PC-3 (cell line): Measurements from ENCODE around the gene TARP.

Experiments
- ATAC-seq: fragments of 200-7000 bp; cut with Tn5 transposase; 2 replicates; pipeline ENCODE4 v1.9.1; 2020; ENCODE audit warnings: mild to moderate bottlenecking, moderate library complexity
- BruUV-seq: library from RNA; stranded (reverse); fragments of 400-500 nt; replicated peaks from 2 replicates; lab custom pipeline; 2021; lab: Mats Ljungman, UMichigan
- CTCF ChIA-PET: fragments of 300-600 bp; sonication (Branson Sonifier 250); formaldehyde crosslinking; loops from one replicate; lab custom pipeline; 2022; ENCODE audit warnings: antibody characterized with exemption; lab: Charles Lee
- POLR2A ChIA-PET: fragments of 300-600 bp; sonication (Branson Sonifier 250); formaldehyde crosslinking; loops from one replicate; lab custom pipeline; 2022; ENCODE audit warnings: antibody characterized with exemption; ENCODE audit not compliant: unreplicated experiment; lab: Charles Lee
- DNase-seq: peaks from one replicate; pipeline ENCODE4 v3.0.0-alpha.2; 2015
- H2AFZ ChIP-seq: fragments of 300-600 bp; sonication (generic); 2 replicates; pipeline ENCODE4 v1.6.0; 2016; ENCODE audit warnings: antibody characterized with exemption, low read length
- H3F3A ChIP-seq: fragments of 300-600 bp; sonication (generic); one replicate; pipeline ENCODE4 v1.6.0; 2017; ENCODE audit warnings: antibody characterized with exemption, low read length, control low read depth, mild to moderate bottlenecking; ENCODE audit not compliant: unreplicated experiment
- H3K27ac ChIP-seq: fragments of 300-600 bp; sonication (generic); 2 replicates; pipeline ENCODE4 v1.5.1; 2016; ENCODE audit warnings: mild to moderate bottlenecking, low read length
- H3K27me3 ChIP-seq: fragments of 300-600 bp; sonication (generic); 2 replicates; pipeline ENCODE4 v1.6.1; 2016; ENCODE audit warnings: low read length, mixed read lengths
- H3K36me3 ChIP-seq: fragments of 300-600 bp; sonication (generic); 2 replicates; pipeline ENCODE4 v1.6.1; 2016; ENCODE audit warnings: low read depth, mixed run types, low read length, mixed read lengths
- H3K4me1 ChIP-seq: fragments of 300-600 bp; sonication (generic); 2 replicates; pipeline ENCODE4 v1.5.1; 2016; ENCODE audit warnings: low read length; ENCODE audit not compliant: insufficient read depth
- H3K4me2 ChIP-seq: fragments of 300-600 bp; sonication (generic); 2 replicates; pipeline ENCODE4 v1.6.0; 2016; ENCODE audit warnings: low read length
- H3K4me3 ChIP-seq: fragments of 300-600 bp; sonication (generic); 2 replicates; pipeline ENCODE4 v1.5.1; 2016; ENCODE audit warnings: mild to moderate bottlenecking, low read length, mixed read lengths
- H3K79me2 ChIP-seq: fragments of 300-600 bp; sonication (generic); 2 replicates; pipeline ENCODE4 v1.6.1; 2017; ENCODE audit warnings: low read length, mixed read lengths
- H3K9ac ChIP-seq: fragments of 300-600 bp; sonication (generic); 2 replicates; pipeline ENCODE4 v1.6.0; 2016; ENCODE audit warnings: mild to moderate bottlenecking, low read length
- H3K9me2 ChIP-seq: fragments of 300-600 bp; sonication (generic); replicated peaks from 2 replicates; pipeline ENCODE4 v1.6.1; 2016; ENCODE audit warnings: mixed run types, low read length, mixed read lengths
- H3K9me3 ChIP-seq: fragments of 300-600 bp; sonication (generic); 2 replicates; pipeline ENCODE4 v1.6.1; 2016; ENCODE audit warnings: low read length, mixed read lengths
- H4K20me1 ChIP-seq: fragments of 300-600 bp; sonication (generic); 2 replicates; pipeline ENCODE4 v1.6.1; 2016; ENCODE audit warnings: low read length, mixed read lengths
- EZH2 ChIP-seq: fragments of 300-600 bp; sonication (generic); IDR thresholded peaks from one replicate; pipeline ENCODE4 v1.6.1; 2017; ENCODE audit warnings: antibody characterized with exemption, mild to moderate bottlenecking, low read length; ENCODE audit not compliant: unreplicated experiment
- EZH2phosphoT487 ChIP-seq: fragments of 300-600 bp; sonication (generic); IDR thresholded peaks from 2 replicates; pipeline ENCODE4 v1.6.1; 2018; ENCODE audit warnings: mild to moderate bottlenecking, antibody characterized with exemption, low read length, borderline replicate concordance
- intact Hi-C: fragments of 100-400 bp; cut with micrococcal nuclease; formaldehyde crosslinking; loops from 2 replicates; pipeline ENCODE4 v1.9.0; 2023
- TF ChIP-seq, protein P1 (sequence below): fragments of 300-600 bp; sonication (generic); conservative IDR thresholded peaks from 2 replicates; pipeline ENCODE4 v1.5.1; 2017; ENCODE audit warnings: antibody characterized with exemption, low read depth, mild to moderate bottlenecking, low read length

TARP gene

DNA sequence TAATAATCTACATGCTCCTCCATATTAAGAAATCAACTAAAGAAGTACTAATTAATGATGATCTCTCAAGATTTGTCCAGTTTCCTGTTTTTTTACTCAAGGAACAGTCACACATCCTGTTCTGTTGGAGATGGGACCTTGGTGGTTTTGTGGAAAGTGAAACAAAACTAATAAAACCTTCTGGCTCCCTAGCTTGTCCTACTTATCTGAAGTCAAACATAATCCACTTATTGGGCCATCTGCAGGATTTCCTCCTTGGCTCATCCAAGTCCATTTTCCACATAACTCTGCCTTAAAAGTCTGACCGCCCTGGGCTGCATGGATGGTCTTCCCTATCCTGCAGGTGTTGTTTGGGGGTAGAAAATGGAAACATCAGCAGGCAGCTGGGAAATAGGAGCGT is 39.4 kb upstream of the TARP start:
- Histone ChIP-seq H3K27ac (no peak overlapping the region), H4K20me1 (no peaks in the 10 kb centered on the region), H3K4me2 (no peak overlapping the region), H3K9ac (no peak overlapping the region), H2AFZ (no peak overlapping the region), H3K36me3 (no peaks in the 10 kb centered on the region), H3K9me3 (no peaks in the 10 kb centered on the region), H3K4me1 (no peaks in the 10 kb centered on the region), H3K9me2 (no peaks in the 10 kb centered on the region), H3K4me3 (no peak overlapping the region), H3K79me2 (no peaks in the 10 kb centered on the region), H3K27me3 (peaks cover 36% of the 10 kb centered on the region), H3F3A (no peaks in the 10 kb centered on the region)
- ATAC-seq (no peak), DNase-seq (no peak)
- intact Hi-C loops, result no loop called here
- ChIA-PET POLR2A (no interaction called here), CTCF (no interaction called here)
- TF ChIP-seq, protein P1, sequence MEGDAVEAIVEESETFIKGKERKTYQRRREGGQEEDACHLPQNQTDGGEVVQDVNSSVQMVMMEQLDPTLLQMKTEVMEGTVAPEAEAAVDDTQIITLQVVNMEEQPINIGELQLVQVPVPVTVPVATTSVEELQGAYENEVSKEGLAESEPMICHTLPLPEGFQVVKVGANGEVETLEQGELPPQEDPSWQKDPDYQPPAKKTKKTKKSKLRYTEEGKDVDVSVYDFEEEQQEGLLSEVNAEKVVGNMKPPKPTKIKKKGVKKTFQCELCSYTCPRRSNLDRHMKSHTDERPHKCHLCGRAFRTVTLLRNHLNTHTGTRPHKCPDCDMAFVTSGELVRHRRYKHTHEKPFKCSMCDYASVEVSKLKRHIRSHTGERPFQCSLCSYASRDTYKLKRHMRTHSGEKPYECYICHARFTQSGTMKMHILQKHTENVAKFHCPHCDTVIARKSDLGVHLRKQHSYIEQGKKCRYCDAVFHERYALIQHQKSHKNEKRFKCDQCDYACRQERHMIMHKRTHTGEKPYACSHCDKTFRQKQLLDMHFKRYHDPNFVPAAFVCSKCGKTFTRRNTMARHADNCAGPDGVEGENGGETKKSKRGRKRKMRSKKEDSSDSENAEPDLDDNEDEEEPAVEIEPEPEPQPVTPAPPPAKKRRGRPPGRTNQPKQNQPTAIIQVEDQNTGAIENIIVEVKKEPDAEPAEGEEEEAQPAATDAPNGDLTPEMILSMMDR, result no peak
- TF ChIP-seq EZH2phosphoT487, result no peak
- no peak for TF ChIP-seq EZH2
- no TSS peak for BruUV-seq

DNA sequence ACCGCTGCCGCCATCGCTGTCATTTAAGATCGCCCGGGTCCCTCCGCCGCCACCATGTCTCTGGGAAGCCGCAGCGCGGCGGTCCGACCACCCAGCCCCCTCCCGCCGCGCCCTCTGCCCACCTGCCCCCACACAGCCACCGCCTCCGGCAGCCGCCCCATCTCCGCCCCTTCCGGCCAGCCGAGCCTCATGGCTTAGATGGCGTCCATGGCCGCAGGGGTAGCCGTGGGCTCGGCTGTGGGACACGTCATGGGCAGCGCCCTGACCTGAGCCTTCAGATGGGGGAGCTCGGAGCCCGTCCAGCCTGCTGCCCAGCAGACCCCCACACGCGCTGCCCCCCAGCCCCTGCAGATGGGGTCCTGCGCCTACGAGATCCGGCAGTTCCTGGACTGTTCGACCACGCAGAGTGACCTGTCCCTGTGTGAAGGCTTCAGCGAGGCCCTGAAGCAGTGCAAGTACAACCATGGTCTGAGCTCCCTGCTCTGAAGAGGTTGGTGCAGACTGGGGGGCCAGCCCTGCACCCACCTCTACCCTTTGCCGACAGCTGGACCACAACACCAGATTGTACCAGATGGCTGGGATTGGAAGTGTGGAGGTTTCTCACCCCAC is 38.0 kb upstream of the TARP start:
- ATAC-seq, result peak; percentile 31; the same call in 1 of the 2 replicates
- Histone ChIP-seq H3F3A (no peaks in the 10 kb centered on the region), H3K9ac (no peak overlapping the region), H3K27ac (no peak overlapping the region), H3K9me3 (no peaks in the 10 kb centered on the region), H3K4me1 (no peaks in the 10 kb centered on the region), H3K4me2 (peak overlapping the region; percentile 69), H3K9me2 (no peaks in the 10 kb centered on the region), H3K4me3 (peak overlapping the region; percentile 58), H4K20me1 (no peaks in the 10 kb centered on the region), H3K36me3 (no peaks in the 10 kb centered on the region), H3K27me3 (peaks cover 36% of the 10 kb centered on the region), H2AFZ (peak overlapping the region; percentile 78), H3K79me2 (no peaks in the 10 kb centered on the region)
- TF ChIP-seq EZH2 (no peak), EZH2phosphoT487 (no peak)
- TF ChIP-seq, protein P1, result no peak
- DNase-seq, result no peak
- CTCF ChIA-PET, result no interaction called here
- intact Hi-C loops, result no loop called here
- POLR2A ChIA-PET, result no interaction called here
- no TSS peak for BruUV-seq

DNA sequence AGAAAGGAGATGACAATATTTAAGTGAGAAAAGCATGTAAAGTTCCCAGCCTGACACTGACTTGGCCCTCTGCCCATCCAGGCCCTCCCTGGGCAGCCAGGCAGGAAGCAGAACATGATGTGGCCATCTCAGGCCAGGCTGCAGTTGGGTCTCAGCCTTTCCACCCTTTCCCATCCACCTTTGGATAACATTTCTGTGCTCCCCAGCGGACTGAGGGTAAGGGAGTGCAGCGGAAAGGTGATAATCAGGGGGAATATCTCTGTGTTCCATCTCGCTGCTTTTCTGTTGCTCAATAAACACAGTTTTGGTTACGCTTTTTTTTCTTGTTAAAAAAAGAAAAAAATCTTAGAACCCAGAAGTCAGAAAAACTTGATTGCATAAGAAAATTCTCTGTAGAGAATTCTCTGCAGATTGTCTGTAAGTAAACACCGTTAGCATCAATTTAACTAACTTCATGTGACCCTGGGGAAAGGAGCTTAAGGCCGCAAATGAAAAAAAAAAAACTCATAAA is 37.2 kb upstream of the TARP start:
- H3K79me2 ChIP-seq, result no peaks in the 10 kb centered on the region
- DNase-seq (no peak), ATAC-seq (no peak)
- TF ChIP-seq, protein P1, result no peak
- TF ChIP-seq EZH2phosphoT487 (no peak), EZH2 (no peak)
- peak overlapping the region; percentile 58 for H3K4me3 ChIP-seq
- no TSS peak for BruUV-seq
- POLR2A ChIA-PET, result no interaction called here
- peak overlapping the region; percentile 78 for H2AFZ ChIP-seq
- no peaks in the 10 kb centered on the region for H4K20me1 ChIP-seq
- CTCF ChIA-PET, result no interaction called here
- no peaks in the 10 kb centered on the region for H3K9me3 ChIP-seq
- no peaks in the 10 kb centered on the region for H3K4me1 ChIP-seq
- no peaks in the 10 kb centered on the region for H3K9me2 ChIP-seq
- no peak overlapping the region for H3K27ac ChIP-seq
- no peaks in the 10 kb centered on the region for H3K36me3 ChIP-seq
- H3K4me2 ChIP-seq, result peak overlapping the region; percentile 69
- no peaks in the 10 kb centered on the region for H3F3A ChIP-seq
- intact Hi-C loops, result no loop called here
- H3K27me3 ChIP-seq, result peaks cover 36% of the 10 kb centered on the region
- H3K9ac ChIP-seq, result no peak overlapping the region
